NB4 (cell line): ENCODE results near the gene GAS7.

ENCODE experiments used
- DNase-seq: peaks from one replicate; pipeline ENCODE4 v3.0.0; 2010; ENCODE audit warnings: low read depth
- H3K4me3 ChIP-seq: one replicate; pipeline ENCODE4 v1.5.1; 2011; ENCODE audit warnings: mild to moderate bottlenecking, low read depth, low read length, moderate library complexity
- MAX ChIP-seq: IDR thresholded peaks from 2 replicates; pipeline ENCODE4 v1.6.1; 2011; ENCODE audit warnings: low read depth, low read length
- MYC ChIP-seq: IDR thresholded peaks from 2 replicates; pipeline ENCODE4 v1.6.1; 2011; ENCODE audit warnings: low read depth, low read length
- POLR2A ChIP-seq: IDR thresholded peaks from 2 replicates; pipeline ENCODE4 v1.6.1; 2011; ENCODE audit warnings: mild to moderate bottlenecking; ENCODE audit not compliant: insufficient read length; ENCODE audit errors: extremely low read depth
- TF ChIP-seq, protein P1 (sequence below): IDR thresholded peaks from one replicate; pipeline ENCODE4 v1.5.1; 2012; ENCODE audit warnings: low read depth, low read length

GAS7 gene

DNA sequence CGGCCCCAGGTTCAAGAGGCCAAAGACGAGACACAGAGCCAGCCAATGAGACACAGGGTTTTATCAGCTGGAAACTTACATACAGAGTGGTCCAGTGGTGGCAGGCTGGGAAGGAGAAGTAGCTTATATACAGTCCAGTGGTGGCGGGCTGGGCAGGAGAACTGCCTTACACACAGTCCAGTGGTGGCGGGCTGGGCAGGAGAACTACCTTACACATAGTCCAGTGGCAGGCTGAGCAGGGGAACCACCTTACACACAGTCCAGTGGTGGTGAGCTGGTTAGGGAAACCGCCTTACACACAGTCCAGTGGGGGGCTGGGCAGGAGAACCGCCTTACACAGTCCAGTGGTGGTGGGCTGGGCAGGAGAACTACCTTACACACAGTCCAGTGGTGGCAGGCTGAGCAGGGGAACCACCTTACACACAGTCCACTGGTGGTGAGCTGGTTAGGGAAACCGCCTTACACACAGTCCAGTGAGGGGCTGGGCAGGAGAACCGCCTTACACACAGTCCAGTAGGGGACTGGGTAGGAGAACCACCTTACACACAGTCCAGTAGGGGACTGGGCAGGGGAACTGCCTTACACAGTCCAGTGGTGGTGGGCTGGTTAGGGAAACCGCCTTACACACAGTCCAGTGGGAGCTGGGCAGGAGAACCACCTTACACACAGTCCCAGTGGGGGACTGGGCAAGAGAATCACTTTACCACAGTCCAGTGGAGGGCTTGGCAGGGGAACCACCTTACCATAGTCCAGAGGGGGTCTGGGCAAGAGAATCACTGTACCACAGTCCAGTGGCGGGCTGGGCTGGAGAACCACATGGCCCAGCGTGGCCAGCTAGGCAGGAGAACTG, 90.9 kb downstream of the GAS7 start:
- H3K4me3 ChIP-seq = no peak overlapping the region
- TF ChIP-seq MAX = no peak
- TF ChIP-seq POLR2A = no peak
- no peak for TF ChIP-seq MYC
- TF ChIP-seq, protein P1, sequence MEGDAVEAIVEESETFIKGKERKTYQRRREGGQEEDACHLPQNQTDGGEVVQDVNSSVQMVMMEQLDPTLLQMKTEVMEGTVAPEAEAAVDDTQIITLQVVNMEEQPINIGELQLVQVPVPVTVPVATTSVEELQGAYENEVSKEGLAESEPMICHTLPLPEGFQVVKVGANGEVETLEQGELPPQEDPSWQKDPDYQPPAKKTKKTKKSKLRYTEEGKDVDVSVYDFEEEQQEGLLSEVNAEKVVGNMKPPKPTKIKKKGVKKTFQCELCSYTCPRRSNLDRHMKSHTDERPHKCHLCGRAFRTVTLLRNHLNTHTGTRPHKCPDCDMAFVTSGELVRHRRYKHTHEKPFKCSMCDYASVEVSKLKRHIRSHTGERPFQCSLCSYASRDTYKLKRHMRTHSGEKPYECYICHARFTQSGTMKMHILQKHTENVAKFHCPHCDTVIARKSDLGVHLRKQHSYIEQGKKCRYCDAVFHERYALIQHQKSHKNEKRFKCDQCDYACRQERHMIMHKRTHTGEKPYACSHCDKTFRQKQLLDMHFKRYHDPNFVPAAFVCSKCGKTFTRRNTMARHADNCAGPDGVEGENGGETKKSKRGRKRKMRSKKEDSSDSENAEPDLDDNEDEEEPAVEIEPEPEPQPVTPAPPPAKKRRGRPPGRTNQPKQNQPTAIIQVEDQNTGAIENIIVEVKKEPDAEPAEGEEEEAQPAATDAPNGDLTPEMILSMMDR = no peak
- DNase-seq = peak; percentile 42

DNA sequence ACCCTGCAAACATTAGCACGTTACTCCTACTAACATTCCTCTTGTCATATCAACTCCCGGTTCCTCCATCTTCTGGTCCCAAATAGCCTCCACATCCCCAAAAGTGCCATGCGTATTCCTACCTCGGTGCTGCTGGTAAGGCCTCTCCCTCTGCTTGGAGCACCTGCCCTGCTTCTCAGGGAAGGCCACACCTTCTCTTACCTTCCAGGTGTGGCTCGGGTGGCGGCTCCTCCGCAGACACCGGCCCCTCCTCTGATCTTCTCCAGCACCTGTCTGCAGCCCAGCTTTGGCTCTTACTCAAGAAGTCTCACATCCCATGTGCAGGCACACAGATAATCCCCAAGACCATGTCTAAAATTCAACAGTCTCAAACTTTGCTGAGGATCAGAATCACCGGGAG, 92.3 kb downstream of the GAS7 start:
- H3K4me3 ChIP-seq = no peak overlapping the region
- no peak for TF ChIP-seq MYC
- no peak for DNase-seq

- no peak overlapping the region for H3K4me3 ChIP-seq
- no peak for TF ChIP-seq MYC
- TF ChIP-seq POLR2A = no peak
- TF ChIP-seq, protein P1 = no peak
- no peak for TF ChIP-seq MAX
- no peak for DNase-seq
Measured at GRCh38 chr17:10105513-10106001, 92.8 kb downstream of the GAS7 start.

DNA sequence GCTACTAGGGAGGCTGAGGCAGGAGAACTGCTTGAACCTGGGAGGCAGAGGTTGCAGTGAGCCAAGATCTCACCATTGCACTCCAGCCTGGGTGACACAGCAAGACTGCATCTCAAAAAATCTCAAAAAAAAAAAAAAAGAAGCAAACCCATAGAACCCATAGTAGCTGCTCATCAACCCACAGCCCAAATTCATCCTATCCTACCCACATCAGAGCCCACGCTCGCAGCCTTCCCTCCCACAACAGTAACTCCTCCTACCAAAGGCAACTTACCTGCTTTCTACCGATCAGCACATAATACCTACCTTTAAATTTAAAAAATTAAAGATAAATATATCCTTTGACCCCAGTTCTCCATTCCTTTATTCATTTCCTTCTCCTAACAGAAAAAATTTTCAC, 94.7 kb downstream of the GAS7 start:
- no peak overlapping the region for H3K4me3 ChIP-seq
- TF ChIP-seq, protein P1 = no peak
- TF ChIP-seq MAX = no peak
- TF ChIP-seq POLR2A = no peak
- no peak for TF ChIP-seq MYC
- DNase-seq = no peak

- H3K4me3 ChIP-seq = no peak overlapping the region
- TF ChIP-seq MAX (no peak), POLR2A (no peak), MYC (no peak)
- TF ChIP-seq, protein P1 = no peak
- no peak for DNase-seq
Measured at GRCh38 chr17:10102817-10103216, 95.6 kb downstream of the GAS7 start.

GRCh38 chr17:10099051-10099571, 99.3 kb downstream of the GAS7 start:
- peak; percentile 48 for DNase-seq
- TF ChIP-seq POLR2A (no peak), MAX (no peak), MYC (no peak)
- TF ChIP-seq, protein P1 = no peak
- no peak overlapping the region for H3K4me3 ChIP-seq
